Measurements from ENCODE around the gene WFS1. TPM values are rescaled to one million over a fixed set of nuclear protein-coding genes. Genes with fewer than 3 reads are reported as not detected.

WFS1 gene
- polyA plus RNA-seq, 4 donors = 4.1 to 35.1 (median 12.2) TPM

- WGBS, 3 donors = 93 to 96% (median 95%) methylated on average over 16 of the region's 16 CpGs
- H3K4me3 ChIP-seq (ENCODE audit: low read depth in 1 of 3, low read length in 3 of 3) = no peak overlapping the region
- H3K36me3 ChIP-seq (ENCODE audit: control insufficient read depth in 3 of 3, insufficient read depth in 2 of 3, low read depth in 1 of 3, low read length in 3 of 3) = peaks cover 0 to 81% (median 3%) of the 10 kb centered on the region in 3 donors
- FAIRE-seq (no peak), DNase-seq (no peak)
- H3K27ac ChIP-seq (ENCODE audit: low read depth in 1 of 3, low read length in 2 of 3) = no peak overlapping the region
- no peaks in the 10 kb centered on the region for H3K9me3 ChIP-seq (ENCODE audit: control insufficient read depth in 2 of 2, insufficient read depth in 1 of 2, low read depth in 1 of 2, low read length in 1 of 2)
- H3K27me3 ChIP-seq (ENCODE audit: control insufficient read depth in 3 of 3, insufficient read depth in 3 of 3, low read length in 3 of 3) = no peaks in the 10 kb centered on the region
- H3K4me1 ChIP-seq (ENCODE audit: control insufficient read depth in 3 of 3, insufficient read depth in 2 of 3, low read depth in 1 of 3, low read length in 2 of 3) = no peaks in the 10 kb centered on the region
Measured at GRCh38 chr4:6287017-6287788, 17.6 kb downstream of the WFS1 start.

DNA sequence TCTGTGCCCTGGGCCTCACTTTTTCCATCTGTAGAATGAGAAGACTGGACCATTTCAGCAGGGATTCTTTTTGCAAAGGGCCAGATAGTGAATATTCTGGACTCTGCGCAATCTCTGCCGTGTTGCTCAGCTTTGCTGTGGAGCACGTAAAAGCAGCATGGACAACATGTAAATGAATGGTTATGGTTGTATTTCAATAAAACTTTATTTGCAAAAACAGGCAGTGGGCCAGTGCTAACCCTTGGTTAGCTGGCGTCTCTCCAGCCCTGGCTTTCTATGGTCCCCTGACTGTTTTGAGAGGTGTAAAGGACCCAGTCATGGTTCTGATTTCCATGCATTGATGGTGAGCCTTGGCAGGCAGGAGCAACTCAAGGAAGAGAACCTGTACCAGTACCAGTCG, 18.7 kb downstream of the WFS1 start:
- no peaks in the 10 kb centered on the region for H3K4me1 ChIP-seq (ENCODE audit: control insufficient read depth in 3 of 3, insufficient read depth in 2 of 3, low read depth in 1 of 3, low read length in 2 of 3)
- 96 to 98% (median 96%) methylated on average over 5 of the region's 5 CpGs for WGBS, 3 donors
- no peak overlapping the region for H3K4me3 ChIP-seq (ENCODE audit: low read depth in 1 of 3, low read length in 3 of 3)
- no peak overlapping the region for H3K27ac ChIP-seq (ENCODE audit: low read depth in 1 of 3, low read length in 2 of 3)
- H3K27me3 ChIP-seq (ENCODE audit: control insufficient read depth in 3 of 3, insufficient read depth in 3 of 3, low read length in 3 of 3) = no peaks in the 10 kb centered on the region
- H3K36me3 ChIP-seq (ENCODE audit: control insufficient read depth in 3 of 3, insufficient read depth in 2 of 3, low read depth in 1 of 3, low read length in 3 of 3) = peaks cover 0 to 85% (median 3%) of the 10 kb centered on the region in 3 donors
- no peaks in the 10 kb centered on the region for H3K9me3 ChIP-seq (ENCODE audit: control insufficient read depth in 2 of 2, insufficient read depth in 1 of 2, low read depth in 1 of 2, low read length in 1 of 2)
- DNase-seq = no peak
- FAIRE-seq = no peak

- no peaks in the 10 kb centered on the region for H3K9me3 ChIP-seq (ENCODE audit: control insufficient read depth in 2 of 2, insufficient read depth in 1 of 2, low read depth in 1 of 2, low read length in 1 of 2)
- no peak for DNase-seq
- H3K27ac ChIP-seq (ENCODE audit: low read depth in 1 of 3, low read length in 2 of 3) = no peak overlapping the region
- H3K36me3 ChIP-seq (ENCODE audit: control insufficient read depth in 3 of 3, insufficient read depth in 2 of 3, low read depth in 1 of 3, low read length in 3 of 3) = peaks cover 0 to 85% (median 3%) of the 10 kb centered on the region in 3 donors
- no peaks in the 10 kb centered on the region for H3K4me1 ChIP-seq (ENCODE audit: control insufficient read depth in 3 of 3, insufficient read depth in 2 of 3, low read depth in 1 of 3, low read length in 2 of 3)
- H3K4me3 ChIP-seq (ENCODE audit: low read depth in 1 of 3, low read length in 3 of 3) = no peak overlapping the region
- no peak for FAIRE-seq
- no peaks in the 10 kb centered on the region for H3K27me3 ChIP-seq (ENCODE audit: control insufficient read depth in 3 of 3, insufficient read depth in 3 of 3, low read length in 3 of 3)
- WGBS, 3 donors = 93% methylated on average over 15 of the region's 15 CpGs
Measured at GRCh38 chr4:6288871-6289270, 19.2 kb downstream of the WFS1 start.

DNA sequence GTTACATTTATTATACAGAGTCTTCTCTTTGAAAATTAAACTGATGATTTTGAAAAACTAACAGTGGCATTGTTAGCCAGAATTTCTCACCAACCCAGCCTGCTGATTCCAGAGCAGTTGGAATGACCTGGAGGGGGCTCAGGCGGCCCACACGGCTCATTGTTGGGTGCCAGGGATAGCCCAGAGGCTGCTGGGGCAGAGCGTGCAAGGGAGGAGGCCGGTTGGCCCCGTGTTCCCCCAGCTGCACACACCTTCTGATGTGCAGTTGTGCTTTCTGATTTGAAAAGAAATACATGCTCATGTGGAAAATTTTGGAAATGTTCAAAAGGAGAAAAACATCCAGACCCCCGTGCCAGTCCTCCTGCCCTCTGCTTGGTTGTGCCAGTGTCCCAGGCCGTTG, 20.6 kb downstream of the WFS1 start:
- no peak overlapping the region for H3K27ac ChIP-seq (ENCODE audit: low read depth in 1 of 3, low read length in 2 of 3)
- no peak overlapping the region for H3K4me3 ChIP-seq (ENCODE audit: low read depth in 1 of 3, low read length in 3 of 3)
- DNase-seq (no peak), FAIRE-seq (no peak)
- no peaks in the 10 kb centered on the region for H3K9me3 ChIP-seq (ENCODE audit: control insufficient read depth in 2 of 2, insufficient read depth in 1 of 2, low read depth in 1 of 2, low read length in 1 of 2)
- H3K4me1 ChIP-seq (ENCODE audit: control insufficient read depth in 3 of 3, insufficient read depth in 2 of 3, low read depth in 1 of 3, low read length in 2 of 3) = no peaks in the 10 kb centered on the region
- no peaks in the 10 kb centered on the region for H3K27me3 ChIP-seq (ENCODE audit: control insufficient read depth in 3 of 3, insufficient read depth in 3 of 3, low read length in 3 of 3)
- WGBS, 3 donors = 87 to 93% (median 88%) methylated on average over 7 of the region's 7 CpGs
- H3K36me3 ChIP-seq (ENCODE audit: control insufficient read depth in 3 of 3, insufficient read depth in 2 of 3, low read depth in 1 of 3, low read length in 3 of 3) = peaks cover 0 to 91% (median 3%) of the 10 kb centered on the region in 3 donors

GRCh38 chr4:6290769-6291547, 21.3 kb downstream of the WFS1 start:
- no peak for DNase-seq
- no peak for FAIRE-seq
- Histone ChIP-seq H3K9me3 (ENCODE audit: control insufficient read depth in 2 of 2, insufficient read depth in 1 of 2, low read depth in 1 of 2, low read length in 1 of 2) (no peaks in the 10 kb centered on the region), H3K36me3 (ENCODE audit: control insufficient read depth in 3 of 3, insufficient read depth in 2 of 3, low read depth in 1 of 3, low read length in 3 of 3) (peaks cover 0 to 91% (median 3%) of the 10 kb centered on the region in 3 donors), H3K4me3 (ENCODE audit: low read depth in 1 of 3, low read length in 3 of 3) (no peak overlapping the region), H3K4me1 (ENCODE audit: control insufficient read depth in 3 of 3, insufficient read depth in 2 of 3, low read depth in 1 of 3, low read length in 2 of 3) (no peaks in the 10 kb centered on the region), H3K27me3 (ENCODE audit: control insufficient read depth in 3 of 3, insufficient read depth in 3 of 3, low read length in 3 of 3) (no peaks in the 10 kb centered on the region), H3K27ac (ENCODE audit: low read depth in 1 of 3, low read length in 2 of 3) (no peak overlapping the region)
- WGBS, 3 donors = 87 to 91% (median 89%) methylated on average over 25 of the region's 25 CpGs

DNA sequence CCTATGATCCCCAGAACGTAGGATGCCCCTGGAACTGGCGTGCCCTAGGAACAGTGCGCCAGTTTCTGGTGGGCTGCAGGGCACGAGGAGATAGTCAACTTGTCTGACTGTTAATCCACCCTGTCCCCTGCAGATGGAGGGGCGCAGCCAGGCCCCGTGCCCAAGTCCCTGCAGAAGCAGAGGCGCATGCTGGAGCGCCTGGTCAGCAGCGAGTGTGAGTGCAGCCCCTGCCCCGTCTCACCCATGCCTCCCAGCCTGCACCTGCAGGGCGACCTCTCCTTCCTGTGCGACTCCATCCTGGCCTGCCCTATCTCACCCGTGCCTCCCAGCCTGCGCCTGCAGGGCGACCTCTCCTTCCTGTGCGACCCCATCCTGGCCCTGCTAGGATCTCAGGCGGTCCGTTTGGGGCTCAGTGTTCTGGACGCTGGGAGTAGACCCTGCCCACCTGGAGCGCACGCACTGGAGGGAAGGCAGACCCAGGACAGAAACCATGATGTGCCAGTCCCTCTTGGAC, 22.2 kb downstream of the WFS1 start:
- FAIRE-seq (no peak), DNase-seq (no peak)
- no peaks in the 10 kb centered on the region for H3K27me3 ChIP-seq (ENCODE audit: control insufficient read depth in 3 of 3, insufficient read depth in 3 of 3, low read length in 3 of 3)
- H3K4me1 ChIP-seq (ENCODE audit: control insufficient read depth in 3 of 3, insufficient read depth in 2 of 3, low read depth in 1 of 3, low read length in 2 of 3) = no peaks in the 10 kb centered on the region
- no peak overlapping the region for H3K4me3 ChIP-seq (ENCODE audit: low read depth in 1 of 3, low read length in 3 of 3)
- H3K9me3 ChIP-seq (ENCODE audit: control insufficient read depth in 2 of 2, insufficient read depth in 1 of 2, low read depth in 1 of 2, low read length in 1 of 2) = no peaks in the 10 kb centered on the region
- peaks cover 0 to 93% (median 7%) of the 10 kb centered on the region in 3 donors for H3K36me3 ChIP-seq (ENCODE audit: control insufficient read depth in 3 of 3, insufficient read depth in 2 of 3, low read depth in 1 of 3, low read length in 3 of 3)
- WGBS, 3 donors = 82 to 93% (median 91%) methylated on average over 21 of the region's 21 CpGs
- no peak overlapping the region for H3K27ac ChIP-seq (ENCODE audit: low read depth in 1 of 3, low read length in 2 of 3)

DNA sequence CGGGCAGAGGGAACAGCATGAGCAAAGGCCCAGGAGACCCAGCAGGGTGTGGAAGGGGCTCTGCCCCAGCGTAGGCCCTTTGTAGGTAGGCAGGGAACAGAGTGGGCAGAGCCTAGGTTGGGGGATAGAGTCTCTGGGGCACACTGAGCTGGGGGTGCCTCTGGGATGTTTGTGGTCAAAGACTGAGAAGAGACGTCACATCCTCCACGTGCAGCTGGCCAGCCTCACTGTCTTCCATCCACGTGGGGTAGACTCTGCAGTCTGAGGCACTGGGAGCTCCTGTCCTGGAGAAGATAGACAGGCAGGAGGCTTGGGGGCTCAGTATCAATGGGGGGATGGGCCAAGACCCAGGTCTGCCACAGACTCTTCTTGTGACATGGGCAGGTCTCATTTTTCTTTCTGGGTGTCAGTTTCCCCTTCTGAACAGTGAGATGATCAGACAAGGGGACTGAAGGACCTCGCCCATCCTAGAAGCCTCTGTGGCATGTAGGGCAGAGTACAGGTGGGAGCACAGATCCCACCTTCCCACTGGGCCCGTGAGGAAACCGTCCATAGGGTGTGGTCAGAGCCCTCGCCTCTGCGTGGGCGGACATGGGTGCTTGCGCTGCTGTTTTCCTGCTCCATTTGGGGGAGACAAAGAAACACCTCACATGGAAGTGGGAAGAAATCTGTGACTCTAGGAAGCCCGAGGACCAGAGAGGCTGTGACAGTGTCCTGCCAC, 22.9 kb downstream of the WFS1 start:
- Histone ChIP-seq H3K36me3 (ENCODE audit: control insufficient read depth in 3 of 3, insufficient read depth in 2 of 3, low read depth in 1 of 3, low read length in 3 of 3) (peaks cover 0 to 89% (median 7%) of the 10 kb centered on the region in 3 donors), H3K4me3 (ENCODE audit: low read depth in 1 of 3, low read length in 3 of 3) (no peak overlapping the region), H3K27me3 (ENCODE audit: control insufficient read depth in 3 of 3, insufficient read depth in 3 of 3, low read length in 3 of 3) (no peaks in the 10 kb centered on the region), H3K27ac (ENCODE audit: low read depth in 1 of 3, low read length in 2 of 3) (no peak overlapping the region), H3K9me3 (ENCODE audit: control insufficient read depth in 2 of 2, insufficient read depth in 1 of 2, low read depth in 1 of 2, low read length in 1 of 2) (no peaks in the 10 kb centered on the region), H3K4me1 (ENCODE audit: control insufficient read depth in 3 of 3, insufficient read depth in 2 of 3, low read depth in 1 of 3, low read length in 2 of 3) (no peaks in the 10 kb centered on the region)
- no peak for DNase-seq
- no peak for FAIRE-seq
- whole genome bisulfite sequencing, 3 donors = 74 to 79% (median 78%) methylated on average over 13 of the region's 13 CpGs

GRCh38 chr4:6293097-6293445, 23.4 kb downstream of the WFS1 start:
- Histone ChIP-seq H3K36me3 (ENCODE audit: control insufficient read depth in 3 of 3, insufficient read depth in 2 of 3, low read depth in 1 of 3, low read length in 3 of 3) (peaks cover 0 to 87% (median 7%) of the 10 kb centered on the region in 3 donors), H3K4me1 (ENCODE audit: control insufficient read depth in 3 of 3, insufficient read depth in 2 of 3, low read depth in 1 of 3, low read length in 2 of 3) (no peaks in the 10 kb centered on the region), H3K27ac (ENCODE audit: low read depth in 1 of 3, low read length in 2 of 3) (no peak overlapping the region), H3K27me3 (ENCODE audit: control insufficient read depth in 3 of 3, insufficient read depth in 3 of 3, low read length in 3 of 3) (no peaks in the 10 kb centered on the region), H3K4me3 (ENCODE audit: low read depth in 1 of 3, low read length in 3 of 3) (no peak overlapping the region), H3K9me3 (ENCODE audit: control insufficient read depth in 2 of 2, insufficient read depth in 1 of 2, low read depth in 1 of 2, low read length in 1 of 2) (no peaks in the 10 kb centered on the region)
- 88 to 94% (median 90%) methylated on average over 7 to 8 of the region's 8 CpGs for WGBS, 3 donors
- no peak for DNase-seq
- no peak for FAIRE-seq

Measured in small intestine (tissue), 7 donors.